ENCODE data around the gene POPDC2. TPM values are rescaled to one million over a fixed set of nuclear protein-coding genes. Genes with fewer than 3 reads are reported as not detected.

The POPDC2 gene
- total RNA-seq, 1 experiment from 2014 or later, result 0.93 TPM

DNA sequence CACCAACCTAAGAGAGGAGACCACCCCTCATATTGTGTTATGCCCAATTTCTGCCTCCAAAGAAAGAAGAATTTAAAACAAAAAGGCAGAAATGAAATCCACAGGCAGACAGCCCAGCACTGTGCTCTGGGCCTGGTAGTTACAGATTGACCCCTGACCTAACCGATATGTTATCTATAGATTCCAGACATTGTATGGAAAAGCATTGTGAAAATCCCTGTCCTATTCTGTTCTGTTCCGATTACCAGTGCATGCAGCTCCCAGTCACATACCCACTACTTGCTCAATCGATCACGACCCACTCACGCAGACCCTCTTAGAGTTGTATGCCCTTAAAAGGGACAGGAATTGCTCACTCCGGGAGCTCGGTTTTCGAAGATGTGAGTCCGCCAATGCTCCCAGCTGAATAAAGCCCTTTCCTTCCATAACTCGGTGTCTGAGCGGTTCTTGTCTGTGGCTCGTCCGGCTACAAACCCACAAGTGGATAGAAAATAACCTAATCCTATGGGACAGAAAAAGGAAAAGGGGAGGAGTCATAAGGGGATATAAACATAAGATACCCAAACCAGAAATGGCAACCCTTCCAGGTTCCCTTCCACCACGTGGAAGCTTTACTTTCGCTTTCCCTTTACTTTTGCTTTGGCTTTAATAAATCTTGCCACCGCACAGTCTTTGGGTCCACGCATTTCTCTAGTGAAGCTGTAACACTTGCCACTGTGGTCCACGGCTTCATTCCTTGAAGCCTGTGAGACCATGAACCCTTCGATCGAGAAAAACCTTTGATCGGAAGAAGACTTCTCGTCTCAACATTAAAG lies 40.7 kb upstream of the POPDC2 start:
- CTCF ChIA-PET, result interaction anchor here (0.6 to 1.3 kb wide), 4 partner anchors 9 to 569 kb away, joined by 3 to 8 read pairs (median 4); no protein-coding TSS in a partner anchor

DNA sequence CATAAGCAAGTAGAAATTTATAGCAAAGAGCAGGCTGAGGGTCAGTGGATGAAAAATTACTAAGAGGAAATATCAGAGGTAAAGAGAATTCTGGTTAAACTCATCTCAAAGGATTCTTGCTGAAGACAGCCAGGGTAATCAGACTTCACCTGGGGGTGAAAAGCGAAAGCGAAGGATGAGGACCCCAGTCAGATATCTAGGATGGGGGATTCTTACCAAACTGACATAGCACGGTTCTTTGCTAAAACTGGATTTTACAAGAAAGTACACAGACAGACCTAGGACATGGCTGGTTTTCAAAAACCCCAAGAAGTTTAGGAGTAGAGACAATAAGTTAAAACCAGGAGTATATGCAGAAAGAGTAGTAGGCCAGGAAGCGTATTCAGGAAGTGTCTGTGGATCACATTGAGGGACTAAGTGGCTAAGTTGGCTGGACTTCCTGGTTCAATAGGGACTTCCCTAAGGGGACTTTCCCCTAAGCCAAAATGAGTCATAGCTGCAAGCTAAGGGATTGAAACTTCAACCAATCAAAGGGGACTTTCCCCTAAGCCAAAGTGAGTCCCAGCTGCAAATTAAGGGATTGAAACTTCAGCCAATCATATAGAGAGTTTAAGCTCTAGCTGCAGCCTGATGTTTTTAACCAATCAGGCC lies 40.0 kb upstream of the POPDC2 start:
- intact Hi-C loops (cut with micrococcal nuclease), result no loop called here
- H3K9me3 Mint-ChIP-seq (ENCODE audit: unreplicated experiment), result no peaks in the 10 kb centered on the region
- BruUV-seq (replicated peaks), result no TSS peak
- TF ChIP-seq, protein P1, sequence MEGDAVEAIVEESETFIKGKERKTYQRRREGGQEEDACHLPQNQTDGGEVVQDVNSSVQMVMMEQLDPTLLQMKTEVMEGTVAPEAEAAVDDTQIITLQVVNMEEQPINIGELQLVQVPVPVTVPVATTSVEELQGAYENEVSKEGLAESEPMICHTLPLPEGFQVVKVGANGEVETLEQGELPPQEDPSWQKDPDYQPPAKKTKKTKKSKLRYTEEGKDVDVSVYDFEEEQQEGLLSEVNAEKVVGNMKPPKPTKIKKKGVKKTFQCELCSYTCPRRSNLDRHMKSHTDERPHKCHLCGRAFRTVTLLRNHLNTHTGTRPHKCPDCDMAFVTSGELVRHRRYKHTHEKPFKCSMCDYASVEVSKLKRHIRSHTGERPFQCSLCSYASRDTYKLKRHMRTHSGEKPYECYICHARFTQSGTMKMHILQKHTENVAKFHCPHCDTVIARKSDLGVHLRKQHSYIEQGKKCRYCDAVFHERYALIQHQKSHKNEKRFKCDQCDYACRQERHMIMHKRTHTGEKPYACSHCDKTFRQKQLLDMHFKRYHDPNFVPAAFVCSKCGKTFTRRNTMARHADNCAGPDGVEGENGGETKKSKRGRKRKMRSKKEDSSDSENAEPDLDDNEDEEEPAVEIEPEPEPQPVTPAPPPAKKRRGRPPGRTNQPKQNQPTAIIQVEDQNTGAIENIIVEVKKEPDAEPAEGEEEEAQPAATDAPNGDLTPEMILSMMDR (IDR thresholded peaks at IDR 0.05; ENCODE audit: unreplicated experiment), result no peak
- H3K36me3 Mint-ChIP-seq (ENCODE audit: insufficient read depth, unreplicated experiment), result no peaks in the 10 kb centered on the region
- H3K4me1 Mint-ChIP-seq (ENCODE audit: insufficient read depth, unreplicated experiment), result peaks cover 7% of the 10 kb centered on the region
- POLR2A ChIA-PET, result no interaction called here
- CTCF ChIA-PET, result interaction anchor here (1.3 kb wide), 1 partner anchor 10 kb away, joined by 8 read pairs; no protein-coding TSS in a partner anchor
- DNase-seq (ENCODE audit: unreplicated experiment), result peak; percentile 35
- H3K27ac Mint-ChIP-seq (ENCODE audit: low read depth, unreplicated experiment), result no peak overlapping the region
- H3K4me3 Mint-ChIP-seq (ENCODE audit: unreplicated experiment), result no peak overlapping the region
- H3K27me3 Mint-ChIP-seq (ENCODE audit: insufficient read depth, unreplicated experiment), result no peaks in the 10 kb centered on the region

More for the DNA sequence above, 40.7 kb upstream of the POPDC2 start:
- no TSS peak for BruUV-seq (replicated peaks)
- no peak overlapping the region for H3K4me3 Mint-ChIP-seq (ENCODE audit: unreplicated experiment)
- intact Hi-C loops (cut with micrococcal nuclease), result no loop called here
- POLR2A ChIA-PET, result no interaction called here
- no peaks in the 10 kb centered on the region for H3K9me3 Mint-ChIP-seq (ENCODE audit: unreplicated experiment)
- peaks cover 7% of the 10 kb centered on the region for H3K4me1 Mint-ChIP-seq (ENCODE audit: insufficient read depth, unreplicated experiment)
- no peak overlapping the region for H3K27ac Mint-ChIP-seq (ENCODE audit: low read depth, unreplicated experiment)
- no peak for DNase-seq (ENCODE audit: unreplicated experiment)
- H3K36me3 Mint-ChIP-seq (ENCODE audit: insufficient read depth, unreplicated experiment), result no peaks in the 10 kb centered on the region
- TF ChIP-seq, protein P1 (IDR thresholded peaks at IDR 0.05; ENCODE audit: unreplicated experiment), result no peak
- no peaks in the 10 kb centered on the region for H3K27me3 Mint-ChIP-seq (ENCODE audit: insufficient read depth, unreplicated experiment)

DNA sequence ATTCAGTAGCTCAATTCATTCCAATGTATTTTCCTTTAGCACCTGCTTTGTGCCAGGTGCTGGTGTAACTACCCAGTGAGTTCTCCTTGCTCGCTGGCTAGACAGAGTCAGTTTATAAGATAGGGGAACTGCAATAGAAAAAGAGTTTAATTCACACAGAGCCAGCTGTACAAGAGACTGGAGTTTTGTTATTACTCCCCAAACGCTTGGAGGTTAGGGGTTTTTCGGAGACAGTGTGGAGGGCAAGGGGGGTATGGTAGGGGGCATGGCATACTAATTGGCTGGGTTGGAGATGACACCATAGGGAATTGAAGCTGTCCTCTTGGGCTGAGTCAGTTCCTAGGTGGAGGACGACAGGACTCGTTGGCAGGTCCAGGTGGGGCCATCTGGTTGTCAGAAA lies 37.0 kb upstream of the POPDC2 start:
- Mint-ChIP-seq H3K27me3 (ENCODE audit: insufficient read depth, unreplicated experiment) (no peaks in the 10 kb centered on the region), H3K4me1 (ENCODE audit: insufficient read depth, unreplicated experiment) (no peaks in the 10 kb centered on the region), H3K9me3 (ENCODE audit: unreplicated experiment) (no peaks in the 10 kb centered on the region), H3K36me3 (ENCODE audit: insufficient read depth, unreplicated experiment) (no peaks in the 10 kb centered on the region), H3K27ac (ENCODE audit: low read depth, unreplicated experiment) (no peak overlapping the region), H3K4me3 (ENCODE audit: unreplicated experiment) (no peak overlapping the region)
- POLR2A ChIA-PET, result no interaction called here
- TF ChIP-seq, protein P1 (IDR thresholded peaks at IDR 0.05; ENCODE audit: unreplicated experiment), result no peak
- no peak for DNase-seq (ENCODE audit: unreplicated experiment)
- no TSS peak for BruUV-seq (replicated peaks)
- intact Hi-C loops (cut with micrococcal nuclease), result no loop called here
- CTCF ChIA-PET, result interaction anchor here (0.6 to 1.1 kb wide), 3 partner anchors 72 to 813 kb away, joined by 3 read pairs; no protein-coding TSS in a partner anchor

DNA sequence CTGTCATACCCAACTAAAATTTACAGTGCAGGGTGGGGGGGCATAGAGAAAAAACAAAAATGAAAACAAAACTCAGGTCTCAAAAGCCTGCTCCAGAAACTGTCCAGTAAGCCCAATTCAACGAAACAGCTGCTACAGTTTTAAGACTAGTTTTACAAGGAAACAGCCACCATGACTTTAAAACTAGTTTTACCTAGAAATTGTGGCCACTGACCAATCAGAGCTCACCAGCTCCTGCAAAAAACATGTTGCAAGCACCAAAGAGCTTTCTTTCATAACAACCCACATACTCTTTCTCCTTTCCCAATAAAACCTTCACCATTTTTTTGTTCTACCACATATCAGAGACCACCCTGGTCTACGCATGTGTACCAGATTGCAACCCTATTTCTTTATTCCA lies 35.1 kb upstream of the POPDC2 start:
- Mint-ChIP-seq H3K4me3 (ENCODE audit: unreplicated experiment) (no peak overlapping the region), H3K27ac (ENCODE audit: low read depth, unreplicated experiment) (no peak overlapping the region), H3K27me3 (ENCODE audit: insufficient read depth, unreplicated experiment) (no peaks in the 10 kb centered on the region), H3K36me3 (ENCODE audit: insufficient read depth, unreplicated experiment) (no peaks in the 10 kb centered on the region), H3K4me1 (ENCODE audit: insufficient read depth, unreplicated experiment) (no peaks in the 10 kb centered on the region), H3K9me3 (ENCODE audit: unreplicated experiment) (no peaks in the 10 kb centered on the region)
- ChIA-PET CTCF (interaction anchor here (0.5 to 2.4 kb wide), 6 partner anchors 13 to 812 kb away, joined by 3 to 9 read pairs (median 4); no protein-coding TSS in a partner anchor), POLR2A (no interaction called here)
- no TSS peak for BruUV-seq (replicated peaks)
- peak; percentile 13 for DNase-seq (ENCODE audit: unreplicated experiment)
- intact Hi-C loops (cut with micrococcal nuclease), result no loop called here
- TF ChIP-seq, protein P1 (IDR thresholded peaks at IDR 0.05; ENCODE audit: unreplicated experiment), result no peak

Data from MCF 10A (cell line).